ENCODE data around the gene GALK2.

The GALK2 gene

GRCh38 chr15:49189631-49190030 is 19.6 kb downstream of the GALK2 start:
- TF ChIP-seq ZSCAN30 (tag by site-specific recombination; IDR thresholded peaks at IDR 0.05): no peak
- TF ChIP-seq IKZF3 (tag by site-specific recombination; IDR thresholded peaks at IDR 0.05): no peak
- no peak for TF ChIP-seq ZNF571 (tag by site-specific recombination; IDR thresholded peaks at IDR 0.05)
- TF ChIP-seq ZNF747 (tag by site-specific recombination; IDR thresholded peaks at IDR 0.05): no peak
- no peak for TF ChIP-seq PRDM1 (tag by site-specific recombination; IDR thresholded peaks at IDR 0.05)
- ChIA-PET CTCF (no interaction called here), POLR2A (no interaction called here)
- Histone ChIP-seq H3K36me3 (ENCODE audit: control insufficient read depth in 2 of 2, insufficient read depth in 1 of 2, low read length in 2 of 2) (no peaks in the 10 kb centered on the region), H3K4me1 (ENCODE audit: control insufficient read depth, insufficient read depth, low read length) (no peaks in the 10 kb centered on the region), H3K9me3 (ENCODE audit: control insufficient read depth, insufficient read depth, low read depth, low read length) (no peaks in the 10 kb centered on the region), H3K27ac (ENCODE audit: extremely low read depth, low read depth, low read length) (no peak overlapping the region), H3K4me3 (ENCODE audit: low read depth, low read length) (no peak overlapping the region)

GRCh38 chr15:49190586-49190985 is 20.5 kb downstream of the GALK2 start:
- Histone ChIP-seq H3K27ac (ENCODE audit: extremely low read depth, low read depth, low read length) (no peak overlapping the region), H3K4me1 (ENCODE audit: control insufficient read depth, insufficient read depth, low read length) (0 out of 2 replicates have a peak, but pooled peaks cover under 1% of the 10 kb centered on the region), H3K9me3 (ENCODE audit: control insufficient read depth, insufficient read depth, low read depth, low read length) (no peaks in the 10 kb centered on the region), H3K4me3 (ENCODE audit: low read depth, low read length) (no peak overlapping the region), H3K36me3 (ENCODE audit: control insufficient read depth in 2 of 2, insufficient read depth in 1 of 2, low read length in 2 of 2) (no peaks in the 10 kb centered on the region)
- POLR2A ChIA-PET: no interaction called here
- CTCF ChIA-PET: no interaction called here
- TF ChIP-seq GLI4 (tag by site-specific recombination; IDR thresholded peaks at IDR 0.05) (no peak), ZNF549 (tag by site-specific recombination; IDR thresholded peaks at IDR 0.05) (peak; percentile 88)

GRCh38 chr15:49191892-49192291 is 21.8 kb downstream of the GALK2 start:
- no peaks in the 10 kb centered on the region for H3K9me3 ChIP-seq (ENCODE audit: control insufficient read depth, insufficient read depth, low read depth, low read length)
- POLR2A ChIA-PET: no interaction called here
- no peak overlapping the region for H3K27ac ChIP-seq (ENCODE audit: extremely low read depth, low read depth, low read length)
- no peak for TF ChIP-seq ZNF404 (tag by site-specific recombination; IDR thresholded peaks at IDR 0.05)
- TF ChIP-seq ZNF843 (tag by site-specific recombination; IDR thresholded peaks at IDR 0.05): no peak
- no peak for TF ChIP-seq ZEB2 (tag by site-specific recombination; IDR thresholded peaks at IDR 0.05)
- TF ChIP-seq PRDM10 (tag by site-specific recombination; IDR thresholded peaks at IDR 0.05): no peak
- no peak for TF ChIP-seq MYNN (tag by site-specific recombination; IDR thresholded peaks at IDR 0.05; ENCODE audit: borderline replicate concordance)
- TF ChIP-seq ZNF521 (tag by site-specific recombination; IDR thresholded peaks at IDR 0.05): no peak
- TF ChIP-seq ZNF558 (tag by site-specific recombination; IDR thresholded peaks at IDR 0.05): no peak
- TF ChIP-seq MZF1 (tag by site-specific recombination; IDR thresholded peaks at IDR 0.05; ENCODE audit: borderline replicate concordance): no peak
- TF ChIP-seq ZNF544 (tag by site-specific recombination; IDR thresholded peaks at IDR 0.05): no peak
- no peak for TF ChIP-seq ZNF148 (tag by site-specific recombination; IDR thresholded peaks at IDR 0.05; ENCODE audit: borderline replicate concordance)
- TF ChIP-seq ZNF302 (tag by site-specific recombination; IDR thresholded peaks at IDR 0.05; ENCODE audit: low read depth): no peak
- TF ChIP-seq SALL2 (tag by site-specific recombination; IDR thresholded peaks at IDR 0.05; ENCODE audit: borderline replicate concordance): no peak
- no peak for TF ChIP-seq TCF7L2 (IDR thresholded peaks at IDR 0.05; ENCODE audit: borderline replicate concordance, low read depth, low read length)
- no peak for TF ChIP-seq ZNF664 (tag by site-specific recombination; IDR thresholded peaks at IDR 0.05)
- H3K36me3 ChIP-seq (ENCODE audit: control insufficient read depth in 2 of 2, insufficient read depth in 1 of 2, low read length in 2 of 2): no peaks in the 10 kb centered on the region
- no peak overlapping the region for H3K4me3 ChIP-seq (ENCODE audit: low read depth, low read length)
- peaks cover 7% of the 10 kb centered on the region; the same call in 1 of the 2 replicates for H3K4me1 ChIP-seq (ENCODE audit: control insufficient read depth, insufficient read depth, low read length)
- CTCF ChIA-PET: no interaction called here

Data from HEK293 (cell line).